Osteocyte (in vitro differentiated cells): ENCODE measurements around the gene NCBP1. TPM values are rescaled to one million over a fixed set of nuclear protein-coding genes. Genes with fewer than 3 reads are reported as not detected.

ENCODE experiments used
- DNase-seq: peaks from one replicate; pipeline ENCODE4 v3.0.0; 2021; ENCODE audit warnings: mixed read lengths; ENCODE audit not compliant: unreplicated experiment; ENCODE audit errors: extremely low spot score
- H3K27ac Mint-ChIP-seq: one replicate; pipeline ENCODE4 v1.8.0; 2021; ENCODE audit warnings: mild to moderate bottlenecking, mixed read lengths; ENCODE audit not compliant: unreplicated experiment
- H3K27me3 Mint-ChIP-seq: one replicate; pipeline ENCODE4 v1.8.0; 2021; ENCODE audit warnings: mixed read lengths; ENCODE audit not compliant: unreplicated experiment
- H3K36me3 Mint-ChIP-seq: one replicate; pipeline ENCODE4 v1.8.0; 2021; ENCODE audit warnings: mixed read lengths; ENCODE audit not compliant: unreplicated experiment
- H3K4me1 Mint-ChIP-seq: one replicate; pipeline ENCODE4 v1.8.0; 2021; ENCODE audit warnings: mixed read lengths; ENCODE audit not compliant: unreplicated experiment
- H3K4me3 Mint-ChIP-seq: one replicate; pipeline ENCODE4 v1.8.0; 2021; ENCODE audit warnings: mild to moderate bottlenecking, moderate library complexity, mixed read lengths; ENCODE audit not compliant: unreplicated experiment
- H3K9me3 Mint-ChIP-seq: one replicate; pipeline ENCODE4 v1.8.0; 2021; ENCODE audit warnings: mixed read lengths; ENCODE audit not compliant: unreplicated experiment
- CTCF ChIP-seq: fragments of 200-600 bp; sonication (generic); IDR thresholded peaks from 2 replicates; pipeline ENCODE4 v1.5.0; 2021; ENCODE audit warnings: antibody characterized with exemption, mild to moderate bottlenecking, moderate library complexity
- total RNA-seq: library from RNA; stranded (reverse); gene quantifications from 2 replicates; pipeline ENCODE4 v1.2.1, GENCODE V29; 2021

The NCBP1 gene
- total RNA-seq, 1 donor from 2014 or later = 42.2 TPM

- no peak for TF ChIP-seq CTCF
- H3K36me3 Mint-ChIP-seq = peaks cover 81% of the 10 kb centered on the region
- H3K4me1 Mint-ChIP-seq = no peaks in the 10 kb centered on the region
- H3K27ac Mint-ChIP-seq = no peak overlapping the region
- no peak overlapping the region for H3K4me3 Mint-ChIP-seq
- H3K9me3 Mint-ChIP-seq = no peaks in the 10 kb centered on the region
- no peak for DNase-seq
- no peaks in the 10 kb centered on the region for H3K27me3 Mint-ChIP-seq
Measured at GRCh38 chr9:97660340-97660739, 26.7 kb downstream of the NCBP1 start.

DNA sequence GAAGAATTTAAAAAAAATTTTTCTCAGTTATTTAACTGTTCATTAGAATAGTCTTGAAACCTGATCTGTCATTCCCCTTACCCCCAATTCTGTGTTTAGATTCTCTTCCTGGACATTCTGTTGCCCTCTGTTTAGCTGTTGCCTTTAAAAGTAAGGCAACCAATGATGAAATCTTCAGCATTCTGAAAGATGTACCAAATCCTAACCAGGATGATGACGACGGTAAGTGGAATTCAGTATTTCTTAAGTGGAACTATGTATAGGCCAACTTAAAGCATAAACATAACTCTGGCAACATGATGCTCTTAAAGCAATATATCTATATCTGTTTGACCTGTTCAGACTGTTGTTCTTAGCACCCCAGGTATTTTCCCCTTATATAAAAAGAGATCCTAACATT is 27.2 kb downstream of the NCBP1 start:
- Mint-ChIP-seq H3K36me3 (peaks cover 78% of the 10 kb centered on the region), H3K27me3 (no peaks in the 10 kb centered on the region), H3K4me3 (no peak overlapping the region), H3K27ac (no peak overlapping the region), H3K4me1 (no peaks in the 10 kb centered on the region), H3K9me3 (no peaks in the 10 kb centered on the region)
- no peak for DNase-seq
- TF ChIP-seq CTCF = no peak

GRCh38 chr9:97665742-97666141 is 32.1 kb downstream of the NCBP1 start:
- Mint-ChIP-seq H3K27ac (no peak overlapping the region), H3K4me1 (no peaks in the 10 kb centered on the region), H3K36me3 (peaks cover 68% of the 10 kb centered on the region), H3K9me3 (no peaks in the 10 kb centered on the region), H3K4me3 (no peak overlapping the region), H3K27me3 (no peaks in the 10 kb centered on the region)
- DNase-seq = no peak
- TF ChIP-seq CTCF = no peak

DNA sequence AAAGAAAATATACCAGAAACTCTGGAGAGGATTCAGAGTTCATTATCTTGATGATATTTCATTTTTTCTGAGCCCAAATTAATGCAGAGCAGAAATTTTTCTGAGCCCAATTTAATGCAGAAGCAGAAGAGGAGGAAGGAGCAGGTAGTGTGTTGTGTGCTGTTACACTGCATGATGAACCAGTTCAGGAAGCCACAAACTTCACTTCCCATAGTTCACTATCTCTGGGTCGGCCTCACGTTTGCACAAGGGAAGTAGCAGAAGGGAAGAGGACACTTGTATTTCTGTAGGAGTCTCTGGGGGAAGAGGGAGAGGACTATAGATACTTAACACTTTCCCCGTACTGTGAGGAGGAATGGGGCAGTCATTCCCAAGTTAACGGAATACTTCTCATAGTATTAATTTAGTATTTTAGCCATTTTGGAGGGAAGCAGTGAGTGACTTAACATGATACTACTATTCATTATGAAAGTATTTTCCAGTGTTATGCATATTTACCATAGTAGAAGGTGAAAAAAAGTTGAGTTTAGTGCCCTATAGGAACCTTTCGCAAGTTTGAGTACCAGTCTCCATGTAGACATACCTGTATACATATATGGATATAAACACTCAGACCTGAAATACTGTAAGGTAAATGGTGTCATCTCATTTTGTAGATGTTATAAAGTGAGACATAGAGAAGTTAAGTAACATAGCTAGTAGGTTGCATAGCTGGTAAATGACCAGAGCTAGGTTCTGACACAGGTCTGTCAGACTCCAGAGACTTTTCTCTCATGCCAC is 33.5 kb downstream of the NCBP1 start:
- DNase-seq = no peak
- TF ChIP-seq CTCF = no peak
- Mint-ChIP-seq H3K27ac (no peak overlapping the region), H3K4me1 (no peaks in the 10 kb centered on the region), H3K9me3 (no peaks in the 10 kb centered on the region), H3K27me3 (no peaks in the 10 kb centered on the region), H3K4me3 (no peak overlapping the region), H3K36me3 (peaks cover 69% of the 10 kb centered on the region)

DNA sequence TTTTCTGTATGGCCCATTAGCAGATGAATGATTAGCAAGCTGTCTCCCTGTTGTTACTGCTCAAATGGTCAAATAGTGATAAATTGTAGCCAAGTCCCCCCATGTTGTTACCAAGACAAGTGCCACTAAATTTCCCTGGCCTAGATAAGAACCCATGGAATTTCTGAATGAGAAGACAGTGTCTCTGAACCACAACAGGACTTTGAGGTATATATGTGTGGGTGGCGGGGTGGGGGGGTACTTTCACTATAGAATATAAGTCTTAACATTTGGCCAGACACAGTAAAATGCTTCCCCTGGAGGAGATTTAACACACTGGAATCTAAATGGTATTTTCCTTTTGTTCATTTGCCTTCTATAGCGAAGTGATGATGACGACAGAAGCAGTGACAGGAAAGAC is 34.9 kb downstream of the NCBP1 start:
- no peak for TF ChIP-seq CTCF
- H3K4me3 Mint-ChIP-seq = no peak overlapping the region

More for the DNA sequence above, 34.9 kb downstream of the NCBP1 start:
- no peak for DNase-seq
- H3K9me3 Mint-ChIP-seq = no peaks in the 10 kb centered on the region
- H3K4me1 Mint-ChIP-seq = no peaks in the 10 kb centered on the region
- no peak overlapping the region for H3K27ac Mint-ChIP-seq
- no peaks in the 10 kb centered on the region for H3K27me3 Mint-ChIP-seq
- H3K36me3 Mint-ChIP-seq = peaks cover 58% of the 10 kb centered on the region
